NCI-H1694 treated with DMSO at 0.1 percent for 48 hours (cell line): ENCODE measurements around the gene SDK1.
"Not testable (repeated sequence)": the region's sequence is repeated elsewhere in the genome, so short reads cannot be mapped to it uniquely, and the experiment has no call there.

Experiments used
- DNase-seq: peaks from one replicate; lab custom pipeline; 2025; lab: John Stamatoyannopoulos, UW

SDK1 gene

DNA sequence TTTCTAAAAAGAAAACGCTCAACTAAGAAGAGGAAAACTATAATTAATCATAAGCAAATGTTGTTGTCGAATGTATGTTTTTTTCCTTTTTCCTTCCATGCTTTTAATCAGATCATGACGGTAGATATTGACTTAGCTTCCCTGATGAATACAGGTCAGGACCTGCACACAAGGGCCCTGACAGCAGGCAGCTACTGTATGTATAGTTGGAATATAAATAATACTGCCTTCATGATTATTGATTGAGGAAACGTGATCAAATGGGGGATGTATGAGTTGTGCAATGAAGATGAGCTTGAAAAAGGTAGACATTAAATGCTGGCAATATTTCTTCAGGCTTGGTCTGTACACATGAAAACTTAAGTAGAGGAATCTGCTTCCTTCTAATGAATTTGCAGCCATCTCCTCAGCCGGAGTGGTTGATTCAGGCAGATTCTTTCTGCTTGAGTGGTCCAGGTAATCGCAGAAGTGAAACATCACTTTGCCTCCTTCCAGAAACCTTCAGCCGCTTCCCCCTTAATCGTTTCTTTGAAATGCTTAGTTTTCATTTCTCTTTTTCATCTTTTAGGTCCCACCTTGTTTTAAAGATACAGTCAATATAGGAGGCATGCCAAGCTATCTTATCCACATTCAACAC lies 656.5 kb downstream of the SDK1 start:
- no peak for DNase-seq

DNA sequence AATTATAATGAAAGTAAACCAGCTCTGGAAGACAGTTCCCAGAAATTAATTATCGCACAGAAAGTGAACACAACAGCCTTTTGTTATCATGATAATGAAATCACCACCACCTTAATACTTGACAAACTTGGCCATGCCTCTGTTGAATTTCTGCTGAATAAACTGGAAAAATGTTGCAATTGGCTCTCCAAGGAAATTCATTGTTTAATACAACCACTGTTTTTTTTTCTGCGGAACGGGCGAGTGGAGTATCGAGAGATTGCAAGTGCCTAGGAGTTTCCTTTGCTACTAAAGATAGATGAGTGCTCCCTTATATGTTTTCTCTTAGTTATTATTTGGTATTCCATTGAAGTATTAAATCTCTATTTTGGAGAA lies 657.0 kb downstream of the SDK1 start:
- DNase-seq: no peak

DNA sequence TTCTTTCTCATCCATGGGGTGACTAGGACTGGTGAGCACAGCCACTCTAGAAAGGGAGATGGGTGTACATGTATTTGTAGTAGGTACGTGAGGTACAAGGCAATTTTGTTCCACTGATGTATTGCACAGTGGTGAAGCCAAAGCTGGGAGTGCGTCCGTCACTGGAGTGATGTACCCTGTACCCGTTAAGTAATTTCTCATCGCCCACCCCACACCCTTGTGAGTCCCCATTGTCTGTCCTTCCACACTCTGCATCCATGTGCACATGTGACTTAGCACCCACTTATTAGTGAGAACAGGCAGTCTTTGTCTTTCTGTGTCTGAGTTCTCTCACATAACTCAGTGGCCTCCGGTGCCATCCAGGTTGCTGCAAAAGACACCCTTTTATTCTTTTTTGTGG lies 658.3 kb downstream of the SDK1 start:
- no peak for DNase-seq

DNA sequence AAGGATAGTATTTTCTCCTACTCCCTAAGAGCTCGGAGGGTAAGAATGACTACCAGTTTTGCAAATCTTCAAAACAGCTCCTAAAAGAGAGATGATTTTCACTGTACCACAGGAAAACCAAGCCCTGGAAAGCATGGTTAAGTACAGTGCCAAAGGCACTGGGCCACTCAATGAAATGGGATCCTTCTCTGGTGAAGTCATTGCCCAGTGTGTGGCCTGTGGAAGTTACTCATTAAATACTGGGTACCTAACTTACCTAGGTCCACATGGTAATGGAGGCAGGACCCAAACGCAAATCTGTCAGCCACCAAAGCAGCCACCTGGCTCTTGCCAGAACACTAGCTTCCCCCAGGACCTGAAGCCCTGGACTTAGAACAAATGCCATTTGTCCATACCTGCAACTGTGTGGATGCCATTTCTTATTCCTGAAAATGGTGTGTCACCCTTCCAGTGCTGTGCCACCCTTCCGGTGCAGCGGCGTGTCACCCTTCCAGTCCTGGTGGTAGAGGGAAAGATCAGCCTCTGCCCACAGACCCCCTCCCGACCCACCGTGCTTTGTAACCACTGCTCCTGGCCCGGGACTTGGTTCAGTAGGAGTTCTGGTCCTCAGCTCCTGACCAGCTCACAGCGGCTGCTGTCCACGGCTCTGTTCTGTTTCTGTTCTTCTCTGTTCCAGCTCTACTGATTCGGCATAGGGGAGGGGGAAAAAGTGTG lies 659.2 kb downstream of the SDK1 start:
- DNase-seq: no peak

DNA sequence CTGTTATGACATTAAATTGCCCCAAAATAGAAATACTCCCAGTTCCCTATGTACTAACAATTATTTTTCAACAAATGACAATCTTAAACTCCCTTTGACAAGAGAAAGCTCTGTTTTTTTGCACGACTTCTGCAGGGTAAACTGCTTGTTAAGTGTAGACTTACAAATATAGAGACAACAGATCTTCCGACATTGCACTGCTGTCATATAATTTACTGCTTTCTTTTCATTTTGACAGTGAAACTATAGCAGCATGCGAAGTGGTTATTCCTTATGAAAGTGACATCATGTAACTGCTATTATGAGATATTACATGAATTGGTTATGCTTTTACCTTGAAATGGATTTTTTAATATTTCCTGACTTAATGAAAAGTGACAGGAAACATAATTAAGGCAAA lies 659.9 kb downstream of the SDK1 start:
- no peak for DNase-seq

DNA sequence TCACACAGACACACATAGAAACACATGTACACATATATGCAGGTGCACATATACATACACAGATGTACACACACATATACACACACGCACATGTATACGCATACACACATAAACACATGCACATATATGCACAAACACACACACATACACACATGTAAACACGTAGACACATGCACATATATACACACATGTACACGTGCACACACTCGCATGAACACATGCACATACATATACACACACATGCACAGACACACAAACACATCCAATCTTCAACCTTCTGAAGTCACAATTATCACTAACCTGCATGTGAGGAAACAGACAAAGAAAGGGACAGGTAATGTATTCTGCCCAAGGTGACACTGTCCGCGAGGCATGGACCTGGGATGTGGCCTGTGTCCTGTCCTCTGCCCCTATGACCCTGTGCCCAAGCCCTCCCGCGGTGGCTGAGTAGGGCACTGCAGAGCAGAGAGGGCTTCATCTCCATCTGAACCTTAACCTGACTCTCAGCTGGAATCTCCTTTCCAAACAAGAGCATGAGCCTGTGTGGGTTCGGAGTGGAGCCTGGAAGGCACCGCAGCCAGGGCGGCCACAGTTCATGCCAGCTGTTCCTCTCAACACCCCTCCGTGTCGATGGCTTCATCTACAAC lies 660.9 kb downstream of the SDK1 start:
- no peak for DNase-seq

DNA sequence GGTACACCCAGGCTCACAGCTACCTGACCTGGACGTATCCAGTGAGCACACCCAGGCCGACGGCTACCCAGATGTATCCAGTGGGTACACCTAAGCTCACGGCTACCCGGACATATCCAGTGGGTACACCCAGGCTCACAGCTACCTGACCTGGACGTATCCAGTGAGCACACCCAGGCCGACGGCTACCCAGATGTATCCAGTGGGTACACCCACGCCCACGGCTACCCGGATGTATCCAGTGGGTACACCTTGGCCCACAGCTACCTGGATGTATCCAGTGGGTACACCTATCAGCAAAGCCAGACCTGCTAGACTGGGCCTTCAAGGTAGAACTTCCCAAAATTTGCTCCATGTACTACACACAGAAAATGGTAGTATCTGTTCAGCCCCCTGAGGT lies 662.7 kb downstream of the SDK1 start:
- not testable (repeated sequence) for DNase-seq

DNA sequence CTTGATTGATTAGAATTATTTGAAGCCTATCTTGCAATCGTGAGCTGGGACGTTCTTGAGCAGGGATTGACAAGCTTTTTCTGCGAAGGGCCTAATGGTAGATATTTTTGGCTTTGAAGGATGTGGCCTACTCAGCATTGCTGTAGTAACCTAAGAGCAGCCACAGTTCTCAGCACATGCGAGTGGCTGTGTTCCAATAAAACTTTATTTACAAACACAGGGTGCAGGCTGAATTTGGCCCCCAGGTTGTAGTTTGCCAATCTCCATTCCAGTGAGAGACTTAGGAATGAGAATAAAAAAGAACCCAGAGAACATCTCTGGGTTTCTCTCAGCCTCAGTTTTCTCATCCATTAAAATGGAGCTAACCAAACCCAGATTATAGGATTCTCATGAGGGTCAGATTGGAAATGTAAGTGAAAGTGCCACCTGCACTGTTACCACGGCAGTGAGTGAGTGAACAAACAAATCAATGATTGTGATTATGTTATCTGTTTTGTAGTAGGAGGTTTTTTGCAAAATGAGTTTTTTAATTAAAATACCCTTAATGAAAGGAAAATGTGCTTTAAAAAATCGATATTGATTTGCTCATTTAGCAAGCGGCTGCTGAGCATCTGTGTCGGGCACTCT lies 664.0 kb downstream of the SDK1 start:
- DNase-seq: no peak

DNA sequence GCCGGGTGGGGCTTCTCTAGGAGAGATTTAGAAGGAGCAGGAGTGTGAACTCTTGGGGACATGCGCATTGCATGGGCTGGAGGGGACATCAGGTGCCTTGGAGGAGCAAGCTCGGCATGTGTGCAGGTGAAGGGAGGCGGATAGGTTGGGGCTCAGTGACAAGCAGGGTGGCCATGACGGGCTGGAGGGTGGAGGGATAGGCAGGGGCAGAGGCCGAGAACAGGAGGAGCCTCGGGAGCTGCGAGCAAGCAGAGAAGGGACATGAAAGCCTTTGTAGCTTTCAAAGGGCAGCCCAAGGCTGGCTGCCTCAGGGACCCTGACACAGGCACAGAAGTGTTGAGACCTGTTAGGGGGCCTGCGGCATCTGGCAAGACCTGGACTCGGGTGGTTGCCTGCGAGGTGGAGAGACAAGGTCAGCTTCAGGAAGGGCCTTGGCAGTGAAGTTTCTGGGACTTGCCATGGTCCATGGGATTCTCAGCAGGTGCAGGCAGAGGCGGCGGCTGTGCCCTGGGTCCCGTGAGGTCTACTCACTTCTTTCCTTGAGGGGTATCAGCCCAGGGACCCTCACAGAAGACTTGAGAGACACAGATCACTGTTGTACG lies 664.8 kb downstream of the SDK1 start:
- DNase-seq: no peak

DNA sequence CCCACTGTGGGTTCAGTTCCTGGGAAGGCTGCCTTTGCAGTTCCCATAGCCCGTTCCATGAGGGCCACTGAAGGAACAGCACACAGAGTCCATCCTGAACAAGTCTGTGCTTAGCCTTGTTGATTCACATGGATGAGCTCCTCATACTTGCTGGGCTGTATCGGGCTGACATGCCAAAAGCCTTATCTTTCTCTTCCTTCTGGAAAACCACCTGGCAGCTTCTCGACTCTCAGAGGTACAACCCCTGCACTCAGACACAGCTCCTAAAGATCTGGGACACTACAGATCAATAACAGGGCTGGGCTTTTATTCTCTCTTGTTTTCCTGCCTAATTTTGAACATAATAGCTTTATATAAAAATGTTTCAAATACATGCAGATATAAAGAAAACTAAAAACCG lies 667.2 kb downstream of the SDK1 start:
- DNase-seq: no peak

DNA sequence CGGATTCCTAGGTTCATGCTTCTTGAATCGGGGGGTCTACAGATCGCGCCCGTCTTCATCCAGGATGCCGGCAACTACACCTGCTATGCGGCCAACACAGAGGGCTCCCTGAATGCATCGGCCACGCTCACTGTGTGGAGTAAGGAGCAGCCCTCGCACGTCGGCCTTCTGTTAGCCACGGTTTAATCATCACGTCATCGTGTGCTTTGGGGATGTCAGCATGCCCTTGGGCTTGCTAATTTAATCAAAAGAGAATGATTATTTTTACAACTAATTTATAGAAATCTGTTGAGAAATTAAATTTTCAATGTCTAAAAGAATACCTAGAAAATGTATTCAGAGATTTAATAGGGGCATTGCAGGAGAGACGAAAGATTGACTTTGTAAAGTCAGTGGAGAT lies 668.2 kb downstream of the SDK1 start:
- DNase-seq: no peak

DNA sequence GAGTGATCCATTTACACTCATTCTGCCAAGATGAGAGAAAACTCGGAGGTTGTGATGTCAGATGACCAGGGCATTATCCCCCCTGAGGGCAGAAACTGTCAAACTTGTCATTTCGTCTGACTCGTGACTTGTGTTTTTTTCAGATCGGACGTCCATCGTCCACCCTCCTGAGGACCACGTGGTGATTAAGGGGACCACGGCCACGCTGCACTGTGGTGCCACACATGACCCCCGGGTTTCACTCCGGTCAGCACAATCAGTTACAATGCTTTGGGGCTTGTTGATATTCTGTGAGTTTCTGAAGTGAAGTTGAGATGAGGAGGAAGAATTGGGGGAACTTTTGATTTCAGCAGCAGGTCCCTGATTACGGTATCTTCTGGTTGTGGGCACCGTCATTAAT lies 670.3 kb downstream of the SDK1 start:
- DNase-seq: no peak

DNA sequence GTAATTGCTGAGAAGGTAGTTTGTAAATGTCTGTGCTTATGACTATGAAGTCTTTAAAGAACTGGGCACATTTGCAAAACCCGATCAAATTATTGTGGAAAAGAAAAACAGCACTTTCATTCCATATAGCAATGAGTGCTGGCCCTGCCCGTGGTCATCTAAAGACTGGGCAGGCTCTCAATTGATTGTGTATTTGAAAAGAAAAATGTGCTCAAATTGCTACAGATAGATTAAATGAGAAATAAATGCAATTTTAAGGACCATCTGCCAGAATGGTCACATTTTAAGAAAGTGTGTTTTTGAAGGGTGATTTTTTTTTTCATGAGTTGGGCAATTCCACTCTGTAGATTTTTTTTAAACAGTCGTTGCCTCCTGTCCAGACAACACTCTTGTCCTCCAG lies 672.2 kb downstream of the SDK1 start:
- no peak for DNase-seq

DNA sequence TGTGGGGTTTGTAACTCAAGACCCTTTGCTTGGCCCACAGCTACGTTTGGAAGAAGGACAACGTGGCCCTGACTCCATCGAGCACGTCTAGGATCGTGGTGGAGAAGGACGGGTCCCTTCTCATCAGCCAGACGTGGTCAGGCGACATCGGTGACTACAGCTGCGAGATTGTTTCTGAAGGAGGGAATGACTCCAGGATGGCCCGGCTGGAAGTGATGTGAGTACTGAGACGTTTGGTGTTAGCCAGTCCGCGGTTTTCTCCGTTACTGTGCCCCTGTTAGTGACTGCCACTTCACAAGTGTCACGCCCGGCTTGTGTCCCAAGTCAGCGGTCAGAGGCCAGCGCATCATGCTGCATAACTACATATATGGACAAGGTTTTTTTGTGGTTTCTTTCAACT lies 673.3 kb downstream of the SDK1 start:
- DNase-seq: no peak

DNA sequence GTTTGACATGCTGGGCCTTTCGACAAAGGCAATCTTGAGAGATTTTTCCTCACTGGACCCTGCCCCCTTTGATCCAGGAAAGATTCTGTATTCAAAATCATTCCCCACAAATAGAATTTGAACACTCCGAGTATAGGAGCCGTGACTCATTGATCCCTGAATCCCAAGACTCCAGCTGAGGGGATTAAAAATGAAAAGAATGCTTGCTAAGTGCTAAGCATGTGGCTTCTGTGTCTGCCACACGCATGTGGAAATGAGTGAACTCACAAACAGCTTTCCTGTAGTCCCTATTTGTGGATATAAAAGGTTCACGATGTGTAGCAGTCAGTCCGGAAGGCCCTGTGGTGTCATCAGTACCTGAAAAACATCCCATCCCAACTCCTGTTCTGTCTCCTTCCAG lies 674.3 kb downstream of the SDK1 start:
- no peak for DNase-seq

DNA sequence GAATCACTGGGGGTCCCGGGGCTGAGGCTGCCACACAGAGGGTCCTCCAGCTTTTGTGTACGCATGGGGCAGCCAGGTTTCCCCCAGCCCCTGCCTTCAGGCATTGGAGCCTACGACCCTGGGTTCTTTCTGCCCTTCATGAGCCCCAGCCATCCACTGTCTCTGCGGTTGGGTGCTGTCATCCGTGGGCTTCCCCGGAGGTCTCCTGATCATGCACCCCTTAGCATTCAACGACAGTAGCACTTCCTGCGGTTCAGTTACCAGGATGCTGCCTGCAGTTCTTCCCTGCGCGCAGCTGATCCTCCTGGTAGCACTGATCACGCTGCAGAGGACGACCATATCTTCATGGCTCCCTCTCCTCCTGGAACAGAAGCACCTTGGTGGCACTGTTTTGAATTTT lies 676.3 kb downstream of the SDK1 start:
- DNase-seq: no peak

DNA sequence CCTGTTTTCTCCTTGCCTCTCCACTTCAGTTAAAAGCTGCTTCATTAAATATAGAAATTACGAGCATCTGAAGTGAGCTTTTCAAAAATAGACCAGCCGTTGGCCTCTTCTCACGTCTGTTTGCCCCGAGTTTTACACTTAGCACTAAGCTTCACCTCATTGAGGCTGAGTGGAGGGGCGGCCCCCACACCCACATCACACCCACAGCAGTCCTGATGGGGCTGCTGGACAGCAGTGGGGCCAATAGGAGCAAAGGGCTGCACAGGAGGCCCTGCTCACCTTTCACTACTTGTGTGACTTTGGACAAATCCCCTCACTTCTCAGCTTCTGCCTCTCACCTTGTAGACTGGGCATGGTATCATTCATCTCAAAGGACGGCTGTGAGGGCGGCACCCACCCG lies 677.8 kb downstream of the SDK1 start:
- no peak for DNase-seq

DNA sequence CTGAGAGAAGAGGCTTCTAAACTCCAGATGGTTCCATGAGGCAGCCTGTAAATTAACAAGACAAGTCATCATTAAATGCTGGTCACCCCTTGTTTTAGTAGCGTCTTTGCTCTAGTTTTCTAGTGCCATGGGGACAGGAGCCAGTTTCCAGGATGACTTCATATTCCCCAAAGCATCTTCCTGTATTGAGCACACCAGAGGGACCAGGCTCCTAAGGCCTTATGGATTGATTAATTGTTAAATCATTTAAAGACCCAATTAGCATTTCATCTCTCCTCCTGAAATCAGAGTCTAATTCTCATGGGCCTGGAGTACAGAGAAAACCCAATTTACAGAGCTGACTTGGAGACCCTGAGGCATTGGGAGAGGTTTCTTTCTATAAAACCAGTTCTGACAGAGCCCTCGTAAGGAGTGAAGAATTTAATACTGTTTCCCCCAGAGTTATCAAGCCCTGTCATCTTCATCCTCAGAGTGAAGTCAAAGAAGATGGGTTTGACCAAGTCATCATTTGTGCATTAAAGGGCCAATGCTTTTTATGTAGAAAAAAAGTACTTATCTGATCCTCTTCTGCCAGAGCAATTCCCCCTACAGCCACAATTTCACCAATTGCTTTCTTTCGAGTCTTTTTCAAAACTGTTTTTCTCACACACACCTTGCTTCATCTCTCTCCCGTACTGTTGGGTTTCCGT lies 678.7 kb downstream of the SDK1 start:
- DNase-seq: no peak

DNA sequence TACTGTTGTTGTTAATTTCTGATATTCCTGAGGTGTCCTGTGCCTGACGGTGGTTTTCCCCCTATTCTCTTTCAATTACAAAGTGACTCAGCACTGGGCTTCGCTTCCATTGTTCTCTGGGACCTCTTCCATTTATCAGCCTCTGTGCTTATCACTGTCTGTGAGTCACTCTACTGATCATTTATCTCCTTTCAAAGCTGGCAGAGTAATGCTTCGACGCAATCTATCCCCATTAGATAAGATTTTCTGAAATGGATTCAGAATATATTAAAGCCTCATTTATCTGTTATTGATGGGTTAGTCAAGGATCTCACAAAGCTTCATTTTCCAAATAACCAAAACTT lies 679.2 kb downstream of the SDK1 start:
- DNase-seq: no peak

DNA sequence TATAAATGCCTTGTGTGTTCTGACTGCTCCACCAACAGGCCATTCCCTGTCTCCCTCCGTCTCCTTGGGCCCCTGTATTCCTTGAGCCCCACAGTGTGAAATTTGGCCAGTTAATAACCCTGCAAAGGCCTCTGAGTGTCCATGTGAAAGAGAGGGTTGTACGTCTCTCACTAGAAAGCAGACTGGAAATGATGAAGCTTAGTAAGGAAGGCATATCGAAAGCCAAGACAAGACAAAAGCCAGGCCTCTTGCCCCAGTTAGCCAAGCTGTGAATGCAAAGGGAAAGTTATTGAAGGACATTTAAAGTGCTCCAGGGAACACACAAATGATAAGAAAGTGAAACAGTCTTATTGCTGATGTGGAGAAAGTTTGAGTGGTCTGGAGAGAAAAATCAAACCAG lies 680.2 kb downstream of the SDK1 start:
- DNase-seq: no peak

DNA sequence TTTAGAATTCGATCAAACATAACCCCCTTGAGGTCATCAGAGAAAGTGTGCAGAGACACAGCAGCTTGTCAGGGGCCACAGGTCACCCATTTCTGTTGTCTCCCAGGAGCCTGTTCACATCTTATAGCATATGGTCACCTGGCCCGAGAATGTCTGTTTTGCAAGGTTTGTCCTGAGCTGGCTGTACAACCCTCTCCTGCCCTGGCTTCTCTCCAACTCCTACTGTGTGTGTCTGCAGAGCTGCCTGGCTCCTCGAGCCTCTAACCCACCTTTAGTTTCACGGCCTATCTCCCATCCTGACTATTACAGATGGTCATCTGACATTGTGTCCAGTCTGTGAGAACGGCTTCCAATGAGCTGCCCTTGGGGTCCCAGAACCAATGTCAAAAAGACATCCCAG lies 683.4 kb downstream of the SDK1 start:
- DNase-seq: no peak

DNA sequence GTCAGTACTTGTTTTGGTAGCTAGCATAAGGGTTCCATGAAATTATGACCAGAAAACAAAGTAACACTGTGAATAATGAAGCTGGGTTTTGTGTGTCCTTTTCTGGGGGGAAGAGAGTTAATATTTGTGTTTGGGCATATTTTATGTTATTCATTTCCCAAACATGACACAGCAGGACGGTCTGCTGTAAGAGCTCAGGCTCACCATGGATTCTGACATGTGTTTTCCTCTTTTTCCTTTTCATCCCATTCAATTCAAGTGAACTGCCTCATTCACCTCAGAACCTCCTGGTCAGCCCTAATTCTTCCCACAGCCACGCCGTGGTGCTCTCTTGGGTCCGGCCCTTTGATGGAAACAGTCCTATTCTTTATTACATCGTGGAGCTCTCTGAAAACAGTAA lies 685.9 kb downstream of the SDK1 start:
- DNase-seq: no peak
